ENCODE results near the gene CHAC2. TPM values are rescaled to one million over a fixed set of nuclear protein-coding genes. Genes with fewer than 3 reads are reported as not detected.

The CHAC2 gene
- total and polyA plus RNA-seq, 2 of the 13 experiments (the other 11 are each of a cell fraction or from before 2014, with no cell fraction given) = 1.7 to 10.7 TPM

DNA sequence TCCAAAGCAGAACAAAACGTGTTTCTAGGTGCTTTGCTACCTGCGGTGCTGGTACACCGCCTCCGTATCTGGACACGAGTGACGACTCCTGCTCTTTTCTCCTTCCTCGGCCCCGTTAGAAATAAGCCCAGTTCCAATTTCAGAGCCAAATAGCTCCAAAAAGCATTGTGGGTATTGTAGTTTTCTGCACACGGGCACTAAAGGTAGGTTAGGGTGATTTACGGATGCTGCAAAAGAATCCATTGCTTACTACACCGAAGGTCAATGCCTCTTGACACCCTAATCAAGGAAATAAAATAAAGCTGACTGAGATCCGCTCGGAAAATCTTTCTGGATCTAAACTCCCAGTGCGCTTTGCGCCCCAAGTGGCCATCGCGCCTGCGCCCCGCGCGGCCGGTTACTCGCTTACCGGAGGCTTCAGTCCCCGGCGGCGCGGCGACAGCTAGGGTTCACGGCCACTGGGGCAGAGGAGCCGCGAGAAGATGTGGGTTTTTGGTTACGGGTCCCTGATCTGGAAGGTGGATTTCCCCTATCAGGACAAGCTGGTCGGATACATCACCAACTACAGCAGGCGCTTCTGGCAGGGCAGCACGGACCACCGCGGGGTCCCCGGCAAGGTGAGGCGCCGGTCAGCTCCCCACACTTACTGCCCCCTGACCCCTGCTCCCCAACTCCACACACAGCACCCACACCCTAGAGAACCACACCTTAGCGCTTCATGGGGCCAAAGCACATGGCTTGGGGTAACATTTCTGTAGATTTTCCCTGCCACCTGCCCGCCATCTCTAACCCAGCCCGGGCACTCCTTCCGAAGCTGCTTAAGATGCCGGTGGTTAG is at the start of gene CHAC2 (continued):
- TF ChIP-seq GLMP (CRISPR knock-in tag; IDR thresholded peaks at IDR 0.05; ENCODE audit: borderline replicate concordance) (no peak), KDM1A (CRISPR knock-in tag; IDR thresholded peaks at IDR 0.05) (no peak), PITX1 (CRISPR knock-in tag; IDR thresholded peaks at IDR 0.05) (peak; percentile 37; the same call in 1 of the 2 replicates), FOXO1 (CRISPR knock-in tag; IDR thresholded peaks at IDR 0.05) (no peak), RORA (CRISPR knock-in tag; IDR thresholded peaks at IDR 0.05) (no peak), PLSCR1 (CRISPR knock-in tag; IDR thresholded peaks at IDR 0.05; ENCODE audit: borderline replicate concordance) (no peak), MTA3 (CRISPR knock-in tag; IDR thresholded peaks at IDR 0.05) (no peak), ZNF557 (CRISPR knock-in tag; IDR thresholded peaks at IDR 0.05) (0 out of 2 replicates have a peak, but pooled peaks have one; percentile 42), KLF16 (CRISPR knock-in tag; IDR thresholded peaks at IDR 0.05) (peak in 1 of 2 experiments; percentile 78; a peak in 1 of 4 replicates), CHD2 (IDR thresholded peaks at IDR 0.05; ENCODE audit: low read depth, low read length) (peak; percentile 80), RFX1 (IDR thresholded peaks at IDR 0.05) (no peak; the same call in 1 of the 2 replicates), KDM5A (IDR thresholded peaks at IDR 0.05; ENCODE audit: borderline replicate concordance, low read length) (peak; percentile 69; the same call in 1 of the 2 replicates), ZBTB21 (CRISPR knock-in tag; IDR thresholded peaks at IDR 0.05) (no peak), ZNF589 (CRISPR knock-in tag; conservative IDR thresholded peaks at IDR 0.05) (no peak), NCOR1 (IDR thresholded peaks at IDR 0.05; ENCODE audit: borderline replicate concordance, low read length) (peak; percentile 36; the same call in 1 of the 2 replicates), ZNF180 (CRISPR knock-in tag; IDR thresholded peaks at IDR 0.05; ENCODE audit: borderline replicate concordance, low read depth) (no peak), HDAC6 (IDR thresholded peaks at IDR 0.05; ENCODE audit: low read depth, low read length) (no peak; the same call in 1 of the 2 replicates), POLR2AphosphoS5 (IDR thresholded peaks at IDR 0.05; ENCODE audit: low read depth, low read length) (peak; percentile 74)
- TF ChIP-seq, protein P1, sequence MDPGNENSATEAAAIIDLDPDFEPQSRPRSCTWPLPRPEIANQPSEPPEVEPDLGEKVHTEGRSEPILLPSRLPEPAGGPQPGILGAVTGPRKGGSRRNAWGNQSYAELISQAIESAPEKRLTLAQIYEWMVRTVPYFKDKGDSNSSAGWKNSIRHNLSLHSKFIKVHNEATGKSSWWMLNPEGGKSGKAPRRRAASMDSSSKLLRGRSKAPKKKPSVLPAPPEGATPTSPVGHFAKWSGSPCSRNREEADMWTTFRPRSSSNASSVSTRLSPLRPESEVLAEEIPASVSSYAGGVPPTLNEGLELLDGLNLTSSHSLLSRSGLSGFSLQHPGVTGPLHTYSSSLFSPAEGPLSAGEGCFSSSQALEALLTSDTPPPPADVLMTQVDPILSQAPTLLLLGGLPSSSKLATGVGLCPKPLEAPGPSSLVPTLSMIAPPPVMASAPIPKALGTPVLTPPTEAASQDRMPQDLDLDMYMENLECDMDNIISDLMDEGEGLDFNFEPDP (CRISPR knock-in tag; conservative IDR thresholded peaks at IDR 0.05) = no peak
- TF ChIP-seq, protein P2, sequence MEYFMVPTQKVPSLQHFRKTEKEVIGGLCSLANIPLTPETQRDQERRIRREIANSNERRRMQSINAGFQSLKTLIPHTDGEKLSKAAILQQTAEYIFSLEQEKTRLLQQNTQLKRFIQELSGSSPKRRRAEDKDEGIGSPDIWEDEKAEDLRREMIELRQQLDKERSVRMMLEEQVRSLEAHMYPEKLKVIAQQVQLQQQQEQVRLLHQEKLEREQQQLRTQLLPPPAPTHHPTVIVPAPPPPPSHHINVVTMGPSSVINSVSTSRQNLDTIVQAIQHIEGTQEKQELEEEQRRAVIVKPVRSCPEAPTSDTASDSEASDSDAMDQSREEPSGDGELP (IDR thresholded peaks at IDR 0.05; ENCODE audit: borderline replicate concordance, low read depth) = no peak
- TF ChIP-seq, protein P3, sequence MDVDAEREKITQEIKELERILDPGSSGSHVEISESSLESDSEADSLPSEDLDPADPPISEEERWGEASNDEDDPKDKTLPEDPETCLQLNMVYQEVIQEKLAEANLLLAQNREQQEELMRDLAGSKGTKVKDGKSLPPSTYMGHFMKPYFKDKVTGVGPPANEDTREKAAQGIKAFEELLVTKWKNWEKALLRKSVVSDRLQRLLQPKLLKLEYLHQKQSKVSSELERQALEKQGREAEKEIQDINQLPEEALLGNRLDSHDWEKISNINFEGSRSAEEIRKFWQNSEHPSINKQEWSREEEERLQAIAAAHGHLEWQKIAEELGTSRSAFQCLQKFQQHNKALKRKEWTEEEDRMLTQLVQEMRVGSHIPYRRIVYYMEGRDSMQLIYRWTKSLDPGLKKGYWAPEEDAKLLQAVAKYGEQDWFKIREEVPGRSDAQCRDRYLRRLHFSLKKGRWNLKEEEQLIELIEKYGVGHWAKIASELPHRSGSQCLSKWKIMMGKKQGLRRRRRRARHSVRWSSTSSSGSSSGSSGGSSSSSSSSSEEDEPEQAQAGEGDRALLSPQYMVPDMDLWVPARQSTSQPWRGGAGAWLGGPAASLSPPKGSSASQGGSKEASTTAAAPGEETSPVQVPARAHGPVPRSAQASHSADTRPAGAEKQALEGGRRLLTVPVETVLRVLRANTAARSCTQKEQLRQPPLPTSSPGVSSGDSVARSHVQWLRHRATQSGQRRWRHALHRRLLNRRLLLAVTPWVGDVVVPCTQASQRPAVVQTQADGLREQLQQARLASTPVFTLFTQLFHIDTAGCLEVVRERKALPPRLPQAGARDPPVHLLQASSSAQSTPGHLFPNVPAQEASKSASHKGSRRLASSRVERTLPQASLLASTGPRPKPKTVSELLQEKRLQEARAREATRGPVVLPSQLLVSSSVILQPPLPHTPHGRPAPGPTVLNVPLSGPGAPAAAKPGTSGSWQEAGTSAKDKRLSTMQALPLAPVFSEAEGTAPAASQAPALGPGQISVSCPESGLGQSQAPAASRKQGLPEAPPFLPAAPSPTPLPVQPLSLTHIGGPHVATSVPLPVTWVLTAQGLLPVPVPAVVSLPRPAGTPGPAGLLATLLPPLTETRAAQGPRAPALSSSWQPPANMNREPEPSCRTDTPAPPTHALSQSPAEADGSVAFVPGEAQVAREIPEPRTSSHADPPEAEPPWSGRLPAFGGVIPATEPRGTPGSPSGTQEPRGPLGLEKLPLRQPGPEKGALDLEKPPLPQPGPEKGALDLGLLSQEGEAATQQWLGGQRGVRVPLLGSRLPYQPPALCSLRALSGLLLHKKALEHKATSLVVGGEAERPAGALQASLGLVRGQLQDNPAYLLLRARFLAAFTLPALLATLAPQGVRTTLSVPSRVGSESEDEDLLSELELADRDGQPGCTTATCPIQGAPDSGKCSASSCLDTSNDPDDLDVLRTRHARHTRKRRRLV (CRISPR knock-in tag; IDR thresholded peaks at IDR 0.05) = peak; percentile 99
